KMS-11 (cell line): Measurements from ENCODE around the gene TRIM8.

Source experiments
- H2AFZ ChIP-seq: fragments of 200-600 bp; sonication (generic); 2 replicates; pipeline ENCODE4 v1.6.1; 2016; ENCODE audit warnings: antibody characterized with exemption, mixed run types, low read depth
- H3K27ac ChIP-seq: fragments of 200-600 bp; sonication (generic); 2 replicates; pipeline ENCODE4 v1.6.1; 2016; ENCODE audit warnings: mild to moderate bottlenecking, mixed run types
- H3K27me3 ChIP-seq: fragments of 200-600 bp; sonication (generic); 2 replicates; pipeline ENCODE4 v1.6.1; 2017; ENCODE audit warnings: mild to moderate bottlenecking, low read depth, mixed run types, moderate library complexity; ENCODE audit not compliant: insufficient read depth
- H3K36me3 ChIP-seq: fragments of 200-600 bp; sonication (generic); 2 replicates; pipeline ENCODE4 v1.6.1; 2017; ENCODE audit warnings: mild to moderate bottlenecking, mixed run types; ENCODE audit not compliant: insufficient read depth
- H3K4me1 ChIP-seq: fragments of 200-600 bp; sonication (generic); 2 replicates; pipeline ENCODE4 v1.6.1; 2016; ENCODE audit warnings: mild to moderate bottlenecking, low read depth, mixed run types; ENCODE audit not compliant: poor library complexity, severe bottlenecking
- H3K4me2 ChIP-seq: fragments of 200-600 bp; sonication (generic); 2 replicates; pipeline ENCODE4 v1.7.0; 2016; ENCODE audit warnings: mild to moderate bottlenecking, mixed run types
- H3K4me3 ChIP-seq: fragments of 200-600 bp; sonication (generic); IDR thresholded peaks from 2 replicates; pipeline ENCODE4 v1.6.1; 2017; ENCODE audit warnings: low read depth, low read length, mixed read lengths; ENCODE audit not compliant: insufficient read depth
- H3K79me2 ChIP-seq: fragments of 200-600 bp; sonication (generic); 2 replicates; pipeline ENCODE4 v1.6.1; 2016; ENCODE audit warnings: low read depth, mixed run types; ENCODE audit not compliant: insufficient read depth
- H3K9ac ChIP-seq: fragments of 200-600 bp; sonication (generic); 2 replicates; pipeline ENCODE4 v1.6.1; 2016; ENCODE audit warnings: mild to moderate bottlenecking, mixed run types
- H4K20me1 ChIP-seq: fragments of 200-600 bp; sonication (generic); 2 replicates; pipeline ENCODE4 v1.6.1; 2016; ENCODE audit warnings: mild to moderate bottlenecking, mixed run types; ENCODE audit not compliant: insufficient read depth
- TF ChIP-seq, protein P1 (sequence below): fragments of 200-600 bp; sonication (generic); conservative IDR thresholded peaks from 2 replicates; pipeline ENCODE4 v1.6.1; 2017; ENCODE audit warnings: low read depth, mild to moderate bottlenecking, antibody characterized with exemption, low read length, moderate library complexity, mixed read lengths

Gene TRIM8

DNA sequence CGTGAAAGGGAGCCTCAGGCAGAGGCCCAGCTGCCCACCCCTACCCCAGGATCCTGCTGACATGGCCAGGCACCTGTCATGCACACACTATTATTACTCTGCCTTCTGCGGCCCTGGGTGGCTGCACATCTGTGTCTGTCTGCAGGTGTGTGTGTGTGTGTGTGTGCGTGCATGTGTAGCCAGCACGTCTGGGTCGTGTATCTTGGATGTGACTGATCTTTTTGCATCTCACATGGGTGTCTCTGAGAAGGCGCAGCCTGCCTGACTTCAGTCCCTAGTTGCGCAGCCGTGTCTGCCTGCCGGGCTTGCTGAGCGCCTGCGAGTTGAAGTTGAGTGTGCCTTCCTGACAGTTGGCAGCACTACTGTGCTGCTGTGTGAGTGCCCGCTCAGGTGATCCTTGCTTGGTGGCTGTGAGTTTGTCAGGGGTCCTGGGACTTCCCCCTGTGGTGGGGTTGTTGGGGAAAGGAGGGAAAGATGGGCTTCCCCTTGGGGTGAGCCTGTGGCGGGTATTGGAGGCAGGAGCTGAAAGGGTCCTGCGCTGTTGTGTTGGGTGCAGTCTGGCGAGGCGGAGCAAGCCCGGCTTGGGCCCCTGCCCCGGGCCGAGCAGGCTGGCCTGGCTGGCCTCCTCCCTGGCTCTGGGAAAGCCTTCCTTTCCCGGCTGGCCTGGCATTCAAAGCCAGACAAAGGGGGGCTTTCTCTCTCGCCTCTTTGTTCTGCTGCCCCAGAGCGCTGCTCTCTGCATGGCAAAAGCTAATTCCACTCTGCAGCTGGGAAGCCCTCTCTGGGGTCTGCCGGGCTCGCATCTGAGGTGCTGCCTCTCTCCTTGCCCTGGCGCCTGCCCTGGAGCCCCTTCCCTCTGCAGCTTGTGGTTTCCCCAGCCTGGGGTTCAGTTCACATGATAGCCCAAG lies 4.9 kb downstream of the TRIM8 start:
- Histone ChIP-seq H3K4me1 (peaks cover 69% of the 10 kb centered on the region), H3K27me3 (no peaks in the 10 kb centered on the region), H2AFZ (no peak overlapping the region), H4K20me1 (peaks cover 11% of the 10 kb centered on the region), H3K36me3 (no peaks in the 10 kb centered on the region), H3K79me2 (peaks cover 93% of the 10 kb centered on the region), H3K9ac (no peak overlapping the region), H3K4me3 (no peak overlapping the region), H3K4me2 (no peak overlapping the region; the same call in 1 of the 2 replicates), H3K27ac (no peak overlapping the region)
- TF ChIP-seq, protein P1, sequence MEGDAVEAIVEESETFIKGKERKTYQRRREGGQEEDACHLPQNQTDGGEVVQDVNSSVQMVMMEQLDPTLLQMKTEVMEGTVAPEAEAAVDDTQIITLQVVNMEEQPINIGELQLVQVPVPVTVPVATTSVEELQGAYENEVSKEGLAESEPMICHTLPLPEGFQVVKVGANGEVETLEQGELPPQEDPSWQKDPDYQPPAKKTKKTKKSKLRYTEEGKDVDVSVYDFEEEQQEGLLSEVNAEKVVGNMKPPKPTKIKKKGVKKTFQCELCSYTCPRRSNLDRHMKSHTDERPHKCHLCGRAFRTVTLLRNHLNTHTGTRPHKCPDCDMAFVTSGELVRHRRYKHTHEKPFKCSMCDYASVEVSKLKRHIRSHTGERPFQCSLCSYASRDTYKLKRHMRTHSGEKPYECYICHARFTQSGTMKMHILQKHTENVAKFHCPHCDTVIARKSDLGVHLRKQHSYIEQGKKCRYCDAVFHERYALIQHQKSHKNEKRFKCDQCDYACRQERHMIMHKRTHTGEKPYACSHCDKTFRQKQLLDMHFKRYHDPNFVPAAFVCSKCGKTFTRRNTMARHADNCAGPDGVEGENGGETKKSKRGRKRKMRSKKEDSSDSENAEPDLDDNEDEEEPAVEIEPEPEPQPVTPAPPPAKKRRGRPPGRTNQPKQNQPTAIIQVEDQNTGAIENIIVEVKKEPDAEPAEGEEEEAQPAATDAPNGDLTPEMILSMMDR, result no peak

DNA sequence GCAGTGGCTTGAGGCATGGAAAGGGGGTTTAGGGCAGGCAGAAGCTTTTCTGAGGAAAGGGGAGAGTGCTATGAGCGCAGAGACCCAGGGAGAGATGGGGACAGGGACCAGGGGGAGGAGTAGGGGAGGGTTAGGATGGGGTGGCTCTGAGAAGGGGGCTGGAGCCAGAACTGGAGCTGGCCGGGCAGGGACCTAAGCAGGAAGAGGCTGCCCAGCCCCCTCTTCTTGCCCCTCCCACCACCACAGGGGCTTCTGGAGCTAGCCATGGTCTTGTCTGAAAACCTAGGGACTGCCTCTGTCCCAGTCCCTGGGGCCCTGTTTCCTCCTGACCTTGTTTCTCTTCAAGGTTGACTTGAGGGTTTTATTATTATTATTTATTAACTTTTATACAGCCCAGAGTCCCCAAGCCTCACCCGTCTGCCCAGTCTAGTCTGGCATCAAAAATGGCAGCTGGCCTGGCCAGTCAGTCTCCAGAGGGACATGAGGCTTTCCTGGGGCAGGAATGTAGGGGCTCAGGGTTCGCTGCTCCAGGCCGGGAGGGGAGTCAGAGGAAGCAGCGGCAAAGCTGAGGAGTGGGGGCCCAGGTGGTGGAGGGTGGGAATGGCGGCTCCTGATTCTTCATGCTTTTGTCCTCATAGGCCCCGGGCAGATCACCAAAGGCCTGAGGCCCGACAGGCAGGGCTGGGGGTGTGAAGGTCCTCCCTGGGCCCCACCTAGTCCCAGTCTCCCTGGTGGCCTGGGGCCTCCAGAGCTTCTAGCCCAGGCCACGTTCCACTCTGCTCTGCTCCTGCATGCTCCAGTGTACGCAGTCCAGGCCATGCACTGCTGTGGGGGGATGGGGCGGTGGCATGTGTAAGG lies 5.7 kb downstream of the TRIM8 start:
- H3K36me3 ChIP-seq, result no peaks in the 10 kb centered on the region; the same call in 1 of the 2 replicates
- TF ChIP-seq, protein P1, result no peak
- H3K4me1 ChIP-seq, result peaks cover 69% of the 10 kb centered on the region
- no peak overlapping the region for H3K9ac ChIP-seq
- no peaks in the 10 kb centered on the region for H3K27me3 ChIP-seq
- no peak overlapping the region for H3K4me3 ChIP-seq
- H3K4me2 ChIP-seq, result no peak overlapping the region
- no peak overlapping the region for H3K27ac ChIP-seq
- no peak overlapping the region for H2AFZ ChIP-seq
- peaks cover 87% of the 10 kb centered on the region for H3K79me2 ChIP-seq
- peaks cover 11% of the 10 kb centered on the region for H4K20me1 ChIP-seq

DNA sequence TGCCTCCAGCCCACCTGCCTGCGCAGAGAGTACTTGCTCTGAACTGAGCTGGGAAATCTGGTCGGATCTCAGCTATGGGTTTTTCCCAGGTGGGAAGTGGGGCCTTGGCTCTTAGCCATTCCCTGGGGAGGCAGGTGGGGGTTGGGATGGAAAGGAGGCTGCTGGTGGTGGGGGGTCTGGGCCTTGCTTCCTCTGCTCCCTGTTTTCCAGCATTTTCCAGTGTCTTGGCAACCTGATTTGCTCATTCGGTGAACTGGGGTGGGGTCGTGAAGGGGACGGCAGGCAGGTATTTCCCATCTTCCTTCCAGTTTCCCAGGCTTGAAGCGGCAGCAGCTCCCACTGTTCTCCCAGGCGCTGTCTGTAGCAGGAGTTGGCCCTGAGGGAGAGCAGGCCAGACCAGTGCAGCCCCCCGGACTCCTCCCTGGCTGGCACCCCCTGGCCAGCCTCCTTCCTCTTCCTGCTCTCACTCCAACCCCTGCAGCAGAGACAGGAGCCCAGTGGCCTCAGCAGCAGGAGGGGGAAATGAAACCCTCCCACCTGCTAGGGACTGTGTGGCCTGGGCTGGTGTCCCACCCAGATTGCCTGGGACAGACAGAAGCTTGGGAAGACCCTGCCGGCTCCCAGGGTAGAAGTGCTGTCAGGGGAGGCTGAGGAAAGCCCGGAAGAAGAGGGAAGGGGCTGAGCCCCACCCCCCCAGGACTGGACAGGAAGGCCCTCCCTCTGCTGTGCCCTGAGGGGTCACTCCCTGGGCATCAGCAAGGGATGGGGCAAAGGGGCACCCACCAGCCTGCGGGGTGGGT lies 6.6 kb downstream of the TRIM8 start:
- Histone ChIP-seq H3K4me3 (no peak overlapping the region), H3K27ac (no peak overlapping the region), H3K27me3 (no peaks in the 10 kb centered on the region), H3K79me2 (peaks cover 79% of the 10 kb centered on the region), H3K36me3 (peaks cover 3% of the 10 kb centered on the region; the same call in 1 of the 2 replicates), H4K20me1 (peaks cover 11% of the 10 kb centered on the region), H2AFZ (no peak overlapping the region), H3K4me1 (peaks cover 69% of the 10 kb centered on the region), H3K4me2 (no peak overlapping the region), H3K9ac (no peak overlapping the region)
- TF ChIP-seq, protein P1, result no peak
